Stimulated activated CD8-positive, alpha-beta memory T cell treated with anti-CD3 and anti-CD28 coated beads, Interleukin-7, amount 100 ng/mL, for 1 hour (primary cell): ENCODE data around the gene VASH1.
"Not testable (repeated sequence)": the region's sequence is repeated elsewhere in the genome, so short reads cannot be mapped to it uniquely, and the experiment has no call there.

Source experiments
- DNase-seq, 2 donors: peaks; one replicate each; pipeline ENCODE4 v3.0.0-alpha.2; 2020; ENCODE audit warnings: low read depth in 2 of 2

VASH1 gene

GRCh38 chr14:76761136-76761959, at the start of gene VASH1:
Gene VASH1 (plus strand): TSS chr14:76761468. CDS start chr14:76762822, 1,354 bp downstream.
- DNase-seq: peak in 1 of 2 donors; percentile 18

GRCh38 chr14:76713121-76713520, 48.1 kb upstream of the VASH1 start:
- no peak for DNase-seq

GRCh38 chr14:76714470-76714869, 46.8 kb upstream of the VASH1 start:
- no peak for DNase-seq

GRCh38 chr14:76715101-76715500, 46.2 kb upstream of the VASH1 start:
- no peak for DNase-seq

GRCh38 chr14:76715511-76716081, 45.7 kb upstream of the VASH1 start:
- DNase-seq: no peak

GRCh38 chr14:76716285-76716684, 45.0 kb upstream of the VASH1 start:
- no peak for DNase-seq

- no peak for DNase-seq
Observed at GRCh38 chr14:76717508-76718290, 43.6 kb upstream of the VASH1 start.

- no peak for DNase-seq
Observed at GRCh38 chr14:76718306-76719040, 42.8 kb upstream of the VASH1 start.

GRCh38 chr14:76719666-76720065, 41.6 kb upstream of the VASH1 start:
- DNase-seq: no peak

- DNase-seq: no peak
Observed at GRCh38 chr14:76720382-76720813, 40.9 kb upstream of the VASH1 start.

- DNase-seq: not testable (repeated sequence)
Observed at GRCh38 chr14:76721506-76721905, 39.8 kb upstream of the VASH1 start.

- DNase-seq: no peak
Observed at GRCh38 chr14:76724651-76725550, 36.4 kb upstream of the VASH1 start.

GRCh38 chr14:76726551-76726970, 34.7 kb upstream of the VASH1 start:
- no peak for DNase-seq

GRCh38 chr14:76727384-76727783, 33.9 kb upstream of the VASH1 start:
- no peak for DNase-seq

GRCh38 chr14:76727901-76728300, 33.4 kb upstream of the VASH1 start:
- DNase-seq: no peak

- no peak for DNase-seq
Observed at GRCh38 chr14:76729258-76729657, 32.0 kb upstream of the VASH1 start.

GRCh38 chr14:76729953-76730505, 31.2 kb upstream of the VASH1 start:
- no peak for DNase-seq

- DNase-seq: not testable (repeated sequence)
Observed at GRCh38 chr14:76734501-76734900, 26.8 kb upstream of the VASH1 start.

- no peak for DNase-seq
Observed at GRCh38 chr14:76736514-76736913, 24.8 kb upstream of the VASH1 start.

GRCh38 chr14:76741074-76741473, 20.2 kb upstream of the VASH1 start:
- DNase-seq: no peak
